Naive thymus-derived CD8-positive, alpha-beta T cell (primary cell): ENCODE results near the gene HECTD4. TPM values are rescaled to one million over a fixed set of nuclear protein-coding genes. Genes with fewer than 3 reads are reported as not detected.

ENCODE experiments used
- ATAC-seq, 2 donors: fragments of 150-1000 bp; cut with Tn5 transposase in 1 of 2; sonication (Bioruptor Pico), chemical (Tn5 transposase) in 1 of 2; 1 replicate in 1 of 2; 2 replicates in 1 of 2; pipeline ENCODE4 v1.10.0; 2021; ENCODE audit warnings: mild to moderate bottlenecking in 2 of 2, moderate library complexity in 2 of 2
- POLR2A ChIA-PET: fragments of 350-600 bp; sonication (Branson Sonifier 250); formaldehyde crosslinking; loops from one replicate; lab custom pipeline; 2021; ENCODE audit warnings: antibody characterized with exemption; lab: Charles Lee
- DNase-seq, 10 donors: peaks; one replicate each; pipeline versions ENCODE4 v3.0.0 to v3.0.0-alpha.2; 2020 to 2022
- H3K27ac Mint-ChIP-seq, 10 donors: one replicate each; pipeline ENCODE4 v1.8.0; 2020 to 2022; ENCODE audit warnings: mild to moderate bottlenecking in 10 of 10, mixed read lengths in 10 of 10, moderate library complexity in 4 of 10, inconsistent platforms in 1 of 10
- H3K27me3 Mint-ChIP-seq, 5 donors: one replicate each; pipeline ENCODE4 v1.8.0; 2021 to 2022; ENCODE audit warnings: mixed read lengths in 5 of 5
- H3K36me3 Mint-ChIP-seq, 3 donors: one replicate each; pipeline ENCODE4 v1.8.0; 2020 to 2022; ENCODE audit warnings: mixed read lengths in 3 of 3, mild to moderate bottlenecking in 2 of 3, inconsistent platforms in 1 of 3
- H3K4me1 Mint-ChIP-seq, 4 donors: one replicate each; pipeline ENCODE4 v1.8.0; 2021 to 2022; ENCODE audit warnings: mixed read lengths in 4 of 4
- H3K4me3 Mint-ChIP-seq, 10 donors: one replicate each; pipeline ENCODE4 v1.8.0; 2020 to 2022; ENCODE audit warnings: mild to moderate bottlenecking in 10 of 10, mixed read lengths in 10 of 10, moderate library complexity in 6 of 10, inconsistent platforms in 1 of 10
- H3K9me3 Mint-ChIP-seq, 9 donors: one replicate each; pipeline ENCODE4 v1.8.0; 2020 to 2022; ENCODE audit warnings: mixed read lengths in 9 of 9, mild to moderate bottlenecking in 3 of 9, inconsistent platforms in 1 of 9, moderate library complexity in 1 of 9
- polyA plus RNA-seq, 3 donors: library from polyadenylated mRNA; unstranded; fragments of 300-500 nt; fragmentation: Illumina TruSeq; gene quantifications; one replicate each; pipeline ENCODE4 v1.2.3, GENCODE V29; 2021
- total RNA-seq, 8 experiments: library from RNA in 2 of 8; stranded (reverse) in 2 of 8; gene quantifications; one replicate each; pipeline ENCODE4 v1.2.3 and lab custom pipeline; 2021 to 2026

The HECTD4 gene, protein sequence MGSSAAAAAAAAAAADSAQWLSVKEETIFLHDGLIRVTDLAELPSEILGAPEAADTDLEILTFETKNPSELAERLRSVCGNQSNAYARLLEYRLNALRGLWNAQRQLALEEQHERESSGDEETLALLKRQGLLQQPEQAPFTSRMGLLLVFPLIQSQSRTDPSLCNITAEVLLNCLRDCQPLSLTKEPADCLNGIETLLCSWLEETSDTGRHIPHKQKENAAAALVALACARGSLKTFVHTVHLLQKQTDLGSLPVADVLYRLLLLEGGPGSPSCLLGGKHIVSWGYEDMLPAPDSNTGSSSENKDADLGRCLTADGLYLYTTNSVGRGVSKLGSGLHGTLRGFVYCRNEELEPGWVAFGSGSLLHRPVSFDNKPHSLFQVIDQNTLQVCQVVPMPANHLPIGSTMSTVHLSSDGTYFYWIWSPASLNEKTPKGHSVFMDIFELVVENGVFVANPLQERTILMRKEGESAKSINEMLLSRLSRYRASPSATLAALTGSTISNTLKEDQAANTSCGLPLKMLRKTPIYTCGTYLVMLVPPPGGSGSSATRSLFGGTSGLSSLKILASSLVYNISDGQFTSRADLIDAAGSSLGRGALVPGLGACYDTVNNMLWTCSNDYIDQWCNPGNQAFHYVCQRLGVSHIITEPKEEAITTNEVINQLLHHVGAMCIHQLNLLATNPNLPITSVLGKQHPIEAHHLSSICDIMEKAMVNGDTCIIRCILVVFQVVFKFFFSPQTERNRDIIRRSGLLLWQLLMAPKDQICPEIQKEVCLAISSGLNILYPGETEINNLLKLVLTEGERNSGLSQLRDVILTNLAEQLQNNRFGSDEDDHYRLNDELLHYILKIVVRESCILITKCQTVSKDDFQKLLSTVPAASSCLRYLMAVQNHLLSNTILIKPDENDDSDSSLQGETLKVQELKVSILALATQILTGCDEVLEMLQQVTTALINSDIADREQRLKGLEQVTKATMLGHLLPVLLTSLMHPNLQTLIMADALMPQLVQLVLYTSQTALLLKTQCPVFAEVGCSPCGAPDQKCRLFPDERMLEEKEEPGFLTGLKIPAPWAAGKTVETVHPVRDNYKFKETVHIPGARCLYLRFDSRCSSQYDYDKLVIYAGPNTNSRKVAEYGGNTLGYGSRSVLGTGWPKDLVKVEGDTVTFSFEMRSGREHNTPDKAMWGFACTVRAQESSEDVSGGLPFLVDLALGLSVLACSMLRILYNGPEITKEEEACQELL (N-terminal part only)
- total RNA-seq (10 to 100 TPM; 47.6 to 60.1 TPM), polyA plus RNA-seq (1 to 10 TPM; 1.8 to 4.5 (median 2.5) TPM), total RNA-seq (lab: John Stamatoyannopoulos, UW) (57.0 to 167 (median 120) reads per million in 6 experiments)

DNA sequence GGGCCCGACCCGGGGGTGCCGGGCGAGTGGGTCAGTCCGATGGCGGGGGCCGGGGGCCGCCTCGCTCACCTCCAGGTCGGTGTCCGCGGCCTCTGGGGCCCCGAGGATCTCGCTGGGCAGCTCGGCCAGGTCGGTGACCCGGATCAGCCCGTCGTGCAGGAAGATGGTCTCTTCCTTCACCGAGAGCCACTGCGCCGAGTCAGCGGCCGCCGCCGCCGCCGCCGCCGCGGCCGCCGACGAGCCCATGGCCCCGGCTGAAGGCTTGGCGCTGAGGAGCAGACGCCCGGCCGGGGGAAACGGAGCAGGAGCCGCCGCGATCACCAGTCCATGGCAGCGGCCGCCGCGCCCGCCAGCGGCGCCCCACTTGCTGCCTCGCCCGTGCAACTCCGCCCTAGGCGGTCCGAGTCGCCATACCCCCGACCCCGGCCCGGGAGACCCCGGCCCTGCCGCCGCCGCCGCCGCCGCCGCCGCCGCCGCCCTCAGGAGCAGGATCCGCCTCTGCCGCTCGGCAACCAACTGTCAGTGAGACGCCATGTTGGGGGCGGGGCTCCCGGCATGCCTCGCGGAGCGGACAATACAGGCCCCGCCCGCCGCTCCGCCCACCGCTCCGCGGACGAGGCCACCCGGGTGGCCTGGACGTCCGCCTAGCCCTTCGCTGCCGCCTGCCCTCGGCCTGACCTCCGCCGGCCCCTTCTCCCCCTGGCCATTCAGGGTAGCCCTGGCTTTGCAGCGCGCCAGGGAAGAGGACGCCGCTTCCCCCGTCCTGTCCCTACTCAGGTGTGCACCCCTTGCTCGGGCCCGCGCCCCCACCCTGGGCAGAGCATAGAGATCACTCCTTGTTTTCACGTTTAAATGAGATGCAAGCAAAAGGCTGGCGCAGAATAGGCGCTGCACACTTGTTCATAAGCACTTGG is at the start of gene HECTD4:
Gene HECTD4 (minus strand): TSS at position 549 of the 914 bp plus-strand sequence. CDS start 303 bp downstream, at position 246.
- peak within 1 kb of the TSS; percentile 90 to 99 (median 96) for H3K4me3 Mint-ChIP-seq

GRCh38 chr12:112431965-112432364 is 49.7 kb upstream of the HECTD4 start:
- Mint-ChIP-seq H3K9me3 (no peaks in the 10 kb centered on the region), H3K4me3 (no peak overlapping the region), H3K27me3 (no peaks in the 10 kb centered on the region), H3K4me1 (peaks cover 10 to 39% (median 26%) of the 10 kb centered on the region in 4 donors), H3K36me3 (peaks cover 0 to 15% (median 0%) of the 10 kb centered on the region in 3 donors), H3K27ac (no peak overlapping the region)
- POLR2A ChIA-PET = no interaction called here
- no peak for DNase-seq
- no peak for ATAC-seq

More for the DNA sequence above, at the start of gene HECTD4:
- no peaks in the 10 kb centered on the region for H3K9me3 Mint-ChIP-seq
- DNase-seq (peak; percentile 82 to 95 (median 90)), ATAC-seq (peak; percentile 95 to 97)
- POLR2A ChIA-PET = interaction anchor here (1.5 kb wide), 1 partner anchor 11 kb away, joined by 5 read pairs; no protein-coding TSS in a partner anchor
- H3K27me3 Mint-ChIP-seq = no peaks in the 10 kb centered on the region
- H3K36me3 Mint-ChIP-seq = no peaks in the 10 kb centered on the region
- H3K4me1 Mint-ChIP-seq = peaks cover 12 to 32% (median 19%) of the 10 kb centered on the region in 4 donors
- H3K27ac Mint-ChIP-seq = peak within 1 kb of the TSS; percentile 88 to 97 (median 92)

GRCh38 chr12:112430929-112431328 is 48.7 kb upstream of the HECTD4 start:
- Mint-ChIP-seq H3K9me3 (no peaks in the 10 kb centered on the region), H3K27ac (peak overlapping the region in 3 of 10 donors; percentile 0 to 88 (median 48)), H3K27me3 (no peaks in the 10 kb centered on the region), H3K4me3 (no peak overlapping the region), H3K36me3 (peaks cover 0 to 15% (median 0%) of the 10 kb centered on the region in 3 donors), H3K4me1 (peaks cover 10 to 39% (median 29%) of the 10 kb centered on the region in 4 donors)
- ATAC-seq = no peak
- no peak for DNase-seq
- POLR2A ChIA-PET = interaction anchor here (0.6 kb wide), 1 partner anchor 12 kb away, joined by 3 read pairs; the partner anchor contains the start of gene PTPN11

GRCh38 chr12:112427760-112428159 is 45.5 kb upstream of the HECTD4 start:
- H3K9me3 Mint-ChIP-seq = no peaks in the 10 kb centered on the region
- H3K36me3 Mint-ChIP-seq = peaks cover 0 to 19% (median 0%) of the 10 kb centered on the region in 3 donors
- no peak for ATAC-seq
- H3K27ac Mint-ChIP-seq = peak overlapping the region in 1 of 10 donors; percentile 49
- H3K4me1 Mint-ChIP-seq = peaks cover 19 to 49% (median 48%) of the 10 kb centered on the region in 4 donors
- no peaks in the 10 kb centered on the region for H3K27me3 Mint-ChIP-seq
- no peak overlapping the region for H3K4me3 Mint-ChIP-seq
- POLR2A ChIA-PET = no interaction called here
- no peak for DNase-seq

- Mint-ChIP-seq H3K27ac (peak overlapping the region in 2 of 10 donors; percentile 41 to 57), H3K27me3 (no peaks in the 10 kb centered on the region), H3K36me3 (peaks cover 0 to 12% (median 0%) of the 10 kb centered on the region in 3 donors), H3K9me3 (no peaks in the 10 kb centered on the region), H3K4me3 (no peak overlapping the region), H3K4me1 (peaks cover 22 to 54% (median 52%) of the 10 kb centered on the region in 4 donors)
- POLR2A ChIA-PET = no interaction called here
- DNase-seq (no peak), ATAC-seq (no peak)
Observed at GRCh38 chr12:112425582-112426382, 43.6 kb upstream of the HECTD4 start.

- ATAC-seq (no peak), DNase-seq (no peak)
- peaks cover 30 to 65% (median 65%) of the 10 kb centered on the region in 4 donors for H3K4me1 Mint-ChIP-seq
- H3K27me3 Mint-ChIP-seq = no peaks in the 10 kb centered on the region
- H3K27ac Mint-ChIP-seq = peak overlapping the region in 4 of 10 donors; percentile 3 to 41 (median 14)
- H3K9me3 Mint-ChIP-seq = no peaks in the 10 kb centered on the region
- peaks cover 0 to 9% (median 0%) of the 10 kb centered on the region in 3 donors for H3K36me3 Mint-ChIP-seq
- POLR2A ChIA-PET = no interaction called here
- H3K4me3 Mint-ChIP-seq = peak overlapping the region in 2 of 10 donors; percentile 0 to 12
Observed at GRCh38 chr12:112424126-112424525, 41.9 kb upstream of the HECTD4 start.

DNA sequence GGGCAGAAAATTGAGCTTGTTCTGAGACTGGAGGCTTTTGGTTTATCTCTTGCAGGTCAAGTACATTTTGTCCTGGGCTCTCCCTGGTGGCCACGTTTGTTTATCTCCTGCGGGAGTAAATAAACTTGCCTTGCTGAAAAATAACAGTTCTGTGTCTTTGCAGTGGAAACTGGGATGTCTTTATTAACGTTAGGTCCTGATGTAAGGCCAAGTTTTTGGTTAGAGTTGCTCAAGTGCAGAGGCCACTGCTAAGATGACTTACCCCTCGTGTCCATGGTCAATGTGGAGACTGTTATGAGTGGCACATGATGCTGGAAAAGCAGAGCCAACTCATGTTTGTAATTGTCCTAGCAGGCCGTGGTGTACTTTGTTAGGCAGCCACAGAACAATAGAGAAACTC is 40.3 kb upstream of the HECTD4 start:
- DNase-seq (no peak), ATAC-seq (no peak)
- Mint-ChIP-seq H3K27me3 (no peaks in the 10 kb centered on the region), H3K36me3 (peaks cover 0 to 4% (median 0%) of the 10 kb centered on the region in 3 donors), H3K4me1 (peaks cover 30 to 66% (median 60%) of the 10 kb centered on the region in 4 donors), H3K27ac (peak overlapping the region in 1 of 10 donors; percentile 67), H3K9me3 (no peaks in the 10 kb centered on the region), H3K4me3 (peak overlapping the region in 1 of 10 donors; percentile 8)
- POLR2A ChIA-PET = no interaction called here

DNA sequence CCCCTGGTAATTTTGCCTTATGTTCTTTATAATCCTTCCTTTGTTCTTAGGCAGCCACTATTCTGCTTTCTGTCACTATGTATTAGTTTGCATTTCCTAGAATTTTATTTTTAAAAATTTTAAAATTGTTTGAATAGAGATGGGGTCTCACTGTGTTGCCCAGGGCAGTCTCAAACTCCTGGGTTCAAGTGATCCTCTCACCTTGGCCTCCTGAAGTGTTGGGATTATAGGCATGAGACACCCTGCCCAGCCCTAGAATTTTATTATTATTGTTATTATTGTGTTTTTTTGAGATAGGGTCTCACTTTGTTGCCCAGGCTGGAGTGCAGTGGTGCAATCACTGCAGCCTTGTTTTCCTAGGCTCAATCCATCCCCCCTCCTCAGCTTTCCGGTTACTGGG is 39.1 kb upstream of the HECTD4 start:
- ATAC-seq = no peak
- POLR2A ChIA-PET = no interaction called here
- peak overlapping the region in 3 of 10 donors; percentile 11 to 97 (median 48) for H3K4me3 Mint-ChIP-seq
- DNase-seq = no peak
- H3K36me3 Mint-ChIP-seq = peaks cover 0 to 4% (median 0%) of the 10 kb centered on the region in 3 donors
- H3K27me3 Mint-ChIP-seq = no peaks in the 10 kb centered on the region
- H3K9me3 Mint-ChIP-seq = no peaks in the 10 kb centered on the region
- peak overlapping the region in 2 of 10 donors; percentile 22 to 68 for H3K27ac Mint-ChIP-seq
- peaks cover 30 to 65% (median 57%) of the 10 kb centered on the region in 4 donors for H3K4me1 Mint-ChIP-seq

DNA sequence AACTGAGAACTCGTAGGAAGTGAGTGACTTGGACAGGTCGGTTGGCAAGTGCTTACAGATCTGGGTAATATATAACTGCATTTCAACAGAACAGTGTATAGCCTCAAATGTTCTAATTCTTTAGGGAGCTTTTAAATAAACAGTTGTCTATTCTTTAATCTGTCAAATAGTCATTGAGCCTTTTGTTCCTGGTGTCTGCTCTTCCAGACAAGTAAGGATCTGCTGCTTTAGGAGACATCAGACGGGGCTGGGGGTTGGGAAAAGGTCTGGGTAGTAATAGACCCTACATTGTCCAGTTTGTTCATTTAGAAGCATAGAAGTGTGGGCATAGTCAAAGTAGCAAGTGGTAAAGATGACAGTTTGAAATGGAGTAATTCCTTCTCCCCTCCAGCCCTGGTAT is 38.5 kb upstream of the HECTD4 start:
- no peaks in the 10 kb centered on the region for H3K9me3 Mint-ChIP-seq
- DNase-seq (no peak), ATAC-seq (no peak)
- H3K36me3 Mint-ChIP-seq = peaks cover 0 to 4% (median 0%) of the 10 kb centered on the region in 3 donors
- peak overlapping the region in 9 of 10 donors; percentile 1 to 97 (median 68) for H3K27ac Mint-ChIP-seq
- no peaks in the 10 kb centered on the region for H3K27me3 Mint-ChIP-seq
- POLR2A ChIA-PET = interaction anchor here (0.5 kb wide), 1 partner anchor 20 kb away, joined by 4 read pairs; no protein-coding TSS in a partner anchor
- peak overlapping the region; percentile 57 to 100 (median 88) for H3K4me3 Mint-ChIP-seq
- peaks cover 30 to 61% (median 53%) of the 10 kb centered on the region in 4 donors for H3K4me1 Mint-ChIP-seq
